GM18861 (cell line): Measurements from ENCODE around the gene PTPRJ.
A peak's percentile ranks its signal among the peaks of the same experiment; 100 is the strongest.
"Not testable (repeated sequence)": the region's sequence is repeated elsewhere in the genome, so short reads cannot be mapped to it uniquely, and the experiment has no call there.

ENCODE experiments used
- ATAC-seq: cut with Tn5 transposase; IDR thresholded peaks from one replicate; pipeline ENCODE4 v1.9.1; 2021; ENCODE audit not compliant: unreplicated experiment

The PTPRJ gene

DNA sequence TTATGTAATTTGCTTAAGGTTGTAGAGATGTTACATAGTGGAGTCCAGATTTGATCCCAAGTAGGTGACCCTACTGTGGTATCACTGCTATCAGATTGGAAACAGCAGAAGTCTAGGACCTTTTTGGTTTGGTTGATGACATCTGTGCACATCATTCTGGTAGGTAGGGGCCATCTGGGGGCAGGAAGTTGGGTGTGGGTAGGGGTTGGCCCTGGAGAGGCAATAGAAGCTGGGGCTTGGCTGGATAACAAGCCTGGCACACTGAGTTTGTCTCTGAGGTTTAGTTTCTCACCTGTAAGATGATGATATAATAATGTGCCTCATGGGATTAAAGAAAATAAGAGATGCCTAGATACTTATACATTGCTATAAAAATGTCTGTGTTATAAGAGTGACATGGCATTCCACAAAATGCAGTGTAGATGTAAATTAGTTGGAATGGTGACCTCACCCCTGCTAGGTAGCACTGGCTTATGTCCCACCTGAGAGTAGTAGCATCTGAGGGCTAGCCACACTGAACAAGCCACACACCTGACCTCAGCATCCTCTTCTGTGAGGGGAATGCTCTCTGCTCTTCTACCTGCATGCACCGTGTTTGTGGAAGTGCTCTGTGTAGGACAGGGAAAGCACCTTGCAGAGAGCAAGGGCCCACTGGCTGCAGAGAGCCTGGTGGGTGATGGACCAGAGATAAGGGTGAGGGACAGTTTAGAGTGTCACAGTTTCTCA is 36.9 kb downstream of the PTPRJ start:
- no peak for ATAC-seq

- no peak for ATAC-seq
Observed at GRCh38 chr11:48017831-48018527, 37.6 kb downstream of the PTPRJ start.

DNA sequence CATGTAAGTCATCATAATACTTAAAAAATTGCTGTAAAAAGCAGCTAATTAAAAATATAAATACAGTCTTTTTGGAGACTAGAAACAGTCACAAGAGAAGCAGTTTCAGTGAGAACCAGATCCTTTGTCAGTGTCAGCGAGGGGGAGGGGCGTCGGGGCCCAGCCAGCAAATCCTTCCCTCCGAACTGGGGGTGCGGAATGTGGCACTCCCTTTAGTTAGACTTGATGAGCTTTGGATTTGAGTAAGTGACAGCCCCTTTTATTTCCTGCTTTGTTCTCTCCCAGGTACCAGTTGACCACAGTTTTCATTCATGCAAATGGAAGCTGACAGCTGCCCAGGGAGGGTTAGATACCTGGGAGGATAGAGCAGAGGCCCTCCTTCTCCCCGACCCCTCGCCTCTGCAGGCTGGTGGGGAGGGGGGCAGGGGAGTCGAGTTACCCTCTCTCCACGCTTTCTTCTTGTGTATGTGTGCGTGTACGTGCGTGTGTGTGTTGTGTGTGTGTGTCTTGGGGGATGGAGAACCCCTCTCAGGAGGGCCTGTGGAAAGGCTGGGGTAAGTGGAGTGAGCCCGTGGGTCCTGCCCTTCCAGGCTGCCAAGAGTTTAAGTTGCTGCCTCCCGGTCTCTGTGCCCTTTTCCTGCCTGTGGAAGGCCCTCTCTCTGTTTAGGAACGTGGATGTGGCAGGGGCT is 38.3 kb downstream of the PTPRJ start:
- no peak for ATAC-seq

GRCh38 chr11:48019217-48019584 is 38.8 kb downstream of the PTPRJ start:
- ATAC-seq, result no peak

DNA sequence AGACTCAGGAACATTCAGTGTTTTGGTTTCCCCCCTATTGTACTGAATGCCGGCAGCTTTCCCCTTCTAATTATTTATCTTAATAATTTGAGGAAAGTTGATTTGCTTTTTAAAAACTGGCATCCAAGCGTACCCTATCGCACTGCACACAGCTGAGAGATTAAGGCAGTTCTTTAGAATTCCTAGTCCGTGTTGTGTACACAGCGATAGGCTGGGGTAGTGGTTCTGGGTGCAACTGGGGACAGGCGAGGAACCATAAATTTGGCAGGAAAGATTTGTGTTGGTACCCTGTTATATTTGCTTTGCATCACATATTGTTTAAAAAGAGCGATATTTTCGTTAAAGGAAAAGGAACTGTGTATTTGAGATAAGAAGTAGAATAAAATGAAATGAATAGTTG is 39.2 kb downstream of the PTPRJ start:
- no peak for ATAC-seq

DNA sequence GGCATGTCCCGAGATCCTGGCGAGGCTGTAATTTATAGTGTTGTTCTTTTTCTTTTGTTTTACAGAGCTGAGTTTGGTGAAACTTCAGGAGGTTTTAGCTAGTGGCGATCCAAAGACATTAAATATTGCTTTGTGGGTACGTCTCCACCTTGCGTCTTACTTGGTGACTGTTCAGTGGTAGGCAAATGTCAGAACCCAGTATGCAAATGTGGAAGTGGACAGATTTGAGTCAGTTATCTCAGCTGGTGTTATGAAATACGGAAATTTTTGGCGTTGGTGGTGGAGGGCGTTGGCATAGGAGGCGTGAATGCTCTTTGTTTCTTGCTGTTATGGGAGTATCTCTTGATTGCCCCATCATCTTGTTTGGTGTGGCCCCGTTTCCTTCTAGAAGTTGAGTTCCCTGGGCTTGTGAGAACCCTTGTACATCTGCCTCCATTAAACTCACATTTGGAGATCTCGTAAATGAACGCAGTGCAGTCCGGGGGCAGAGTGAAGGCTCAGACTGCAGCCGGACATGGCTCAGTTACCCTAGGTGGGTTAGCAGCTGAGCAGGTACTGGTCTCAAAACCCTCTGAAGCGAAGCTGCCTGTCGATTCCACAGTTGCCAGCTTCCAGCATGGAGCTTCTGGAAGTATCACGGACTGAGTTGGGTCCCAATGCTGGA is 39.9 kb downstream of the PTPRJ start:
- ATAC-seq, result peak; percentile 73

DNA sequence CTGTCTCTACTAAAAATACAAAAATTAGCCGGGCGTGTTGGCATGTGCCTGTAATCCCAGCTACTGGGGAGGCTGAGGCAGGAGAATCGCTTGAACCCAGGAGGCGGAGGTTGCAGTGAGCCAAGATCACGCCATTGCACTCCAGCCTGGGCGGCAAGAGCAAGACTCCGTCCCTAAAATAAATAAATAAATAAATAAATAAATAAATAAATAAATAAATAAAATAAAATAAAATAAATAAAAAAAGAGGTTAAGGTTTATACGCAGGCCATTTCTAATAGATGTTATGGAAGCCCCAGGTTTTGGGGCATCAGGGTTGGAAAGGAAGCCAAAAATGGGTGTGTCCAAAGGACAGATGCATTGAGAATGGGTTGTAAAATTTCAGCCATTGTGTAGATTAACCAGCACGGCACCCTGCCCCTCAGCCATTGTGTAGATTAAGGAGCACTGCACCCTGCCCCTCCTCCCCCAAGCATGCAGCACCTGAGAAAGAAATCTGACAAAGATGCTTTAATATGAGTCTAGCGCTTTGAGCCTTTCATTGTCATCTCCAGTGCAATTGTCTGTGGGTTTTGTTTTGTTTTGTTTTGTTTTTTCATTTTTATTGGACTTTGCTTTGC is 41.0 kb downstream of the PTPRJ start:
- ATAC-seq, result not testable (repeated sequence)

- ATAC-seq, result no peak
Observed at GRCh38 chr11:48022445-48022844, 42.1 kb downstream of the PTPRJ start.

- ATAC-seq, result not testable (repeated sequence)
Observed at GRCh38 chr11:48023608-48024007, 43.2 kb downstream of the PTPRJ start.

DNA sequence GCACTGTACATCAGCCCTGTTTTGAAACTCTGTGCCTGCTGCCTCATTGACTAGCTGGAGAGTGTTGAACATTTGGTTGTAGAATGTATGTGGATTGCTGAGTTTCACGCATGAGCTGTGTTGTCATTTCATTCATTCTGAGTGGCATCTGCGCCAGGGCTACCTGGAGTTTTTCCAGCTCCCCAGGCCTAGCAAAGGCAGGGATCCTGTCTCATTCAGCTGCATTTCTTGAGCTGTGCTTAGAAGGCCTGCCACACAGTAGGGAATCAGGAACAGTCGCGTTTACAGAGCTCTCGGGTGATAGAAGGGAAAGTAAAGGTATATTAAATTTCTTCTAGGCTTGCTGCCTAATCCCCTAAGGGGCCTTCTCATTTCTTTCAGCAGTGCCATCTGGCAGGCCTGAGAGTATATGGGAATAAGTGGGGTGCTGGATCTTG is 44.3 kb downstream of the PTPRJ start:
- no peak for ATAC-seq

DNA sequence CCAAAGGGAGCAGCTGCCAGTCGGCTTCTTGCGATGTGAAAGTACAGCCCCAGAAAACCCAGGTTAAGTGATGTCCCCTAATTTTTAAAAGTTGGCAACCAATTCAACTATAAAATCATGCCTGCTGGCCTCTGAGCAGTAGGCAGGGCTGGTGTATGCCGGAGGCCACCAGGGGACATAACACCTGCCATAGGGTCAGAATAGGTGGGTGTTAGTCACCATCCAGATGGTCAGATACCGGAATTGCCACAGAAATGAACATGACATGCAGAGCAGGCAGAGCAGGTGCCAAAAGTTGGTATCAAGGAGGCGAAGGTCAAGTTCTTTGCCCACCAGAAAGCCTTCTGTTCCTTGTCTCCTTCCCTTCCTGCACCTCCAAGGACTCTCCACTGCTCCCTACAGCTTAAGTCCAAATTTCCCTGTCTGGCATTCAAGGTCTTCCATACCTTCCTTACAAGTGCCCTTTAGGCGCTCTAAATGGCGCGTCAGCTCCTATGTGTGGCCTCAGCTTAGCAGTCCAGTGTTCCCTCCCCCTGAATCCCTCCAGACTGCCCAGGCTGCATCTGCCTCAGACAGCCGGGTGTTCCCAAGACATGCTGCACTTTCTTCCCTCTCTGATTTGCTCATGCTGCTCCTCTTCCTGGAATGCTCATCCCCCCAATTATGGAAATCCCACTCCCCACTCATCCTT is 45.1 kb downstream of the PTPRJ start:
- ATAC-seq, result no peak

DNA sequence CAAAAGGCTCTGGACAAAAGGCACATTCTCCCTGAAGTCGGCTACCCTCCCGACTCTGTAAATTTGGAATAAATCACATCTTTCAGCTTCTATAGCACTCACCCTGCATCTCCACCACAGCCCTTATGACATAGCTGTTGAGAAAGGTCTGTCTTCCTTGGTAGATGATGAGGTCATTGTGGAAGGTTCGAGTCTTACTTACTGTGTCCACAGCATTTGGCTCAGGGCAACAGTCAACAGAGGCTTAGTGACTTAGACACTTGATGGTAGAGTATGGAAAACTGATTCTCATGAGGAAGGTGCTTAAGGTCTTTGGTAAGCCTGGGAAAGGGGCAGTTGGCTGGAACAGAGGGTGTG is 45.6 kb downstream of the PTPRJ start:
- no peak for ATAC-seq

DNA sequence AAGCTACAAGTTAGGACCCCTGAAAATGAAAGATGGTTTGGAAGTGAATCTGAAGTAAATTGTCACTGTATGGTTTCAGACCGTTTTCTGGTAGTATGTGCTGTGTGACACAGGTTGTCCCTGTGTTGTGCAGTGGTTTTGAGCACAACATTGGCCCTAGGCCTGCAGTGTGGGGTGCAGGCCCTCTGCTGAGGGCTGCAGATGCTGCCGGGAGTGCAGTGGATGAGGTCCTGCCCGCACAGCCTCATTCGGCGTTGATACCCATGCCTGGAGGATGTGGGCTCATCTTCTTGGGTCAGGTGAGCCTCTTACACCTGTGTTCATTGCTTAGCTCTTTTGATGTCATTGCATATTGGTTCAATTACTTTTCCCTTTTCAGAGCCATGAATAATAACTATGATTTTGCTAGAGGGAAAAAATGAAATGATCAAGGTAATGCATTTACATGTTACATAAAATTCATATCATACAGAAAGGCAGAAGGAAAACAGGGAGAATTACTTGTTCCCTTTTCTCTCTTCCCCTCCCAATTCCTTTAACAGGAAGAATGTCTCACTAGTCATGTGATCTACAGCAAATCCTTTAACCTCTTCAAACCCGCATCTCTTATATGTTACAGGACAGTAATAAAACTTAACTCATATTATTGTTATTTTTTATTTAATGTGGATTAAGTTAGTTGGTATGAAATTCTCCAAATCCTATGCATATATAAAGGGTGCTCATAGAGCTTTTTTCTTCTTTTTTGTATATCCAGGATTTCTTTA is 48.7 kb downstream of the PTPRJ start:
- no peak for ATAC-seq

- ATAC-seq, result no peak
Observed at GRCh38 chr11:48029681-48030290, 49.4 kb downstream of the PTPRJ start.

DNA sequence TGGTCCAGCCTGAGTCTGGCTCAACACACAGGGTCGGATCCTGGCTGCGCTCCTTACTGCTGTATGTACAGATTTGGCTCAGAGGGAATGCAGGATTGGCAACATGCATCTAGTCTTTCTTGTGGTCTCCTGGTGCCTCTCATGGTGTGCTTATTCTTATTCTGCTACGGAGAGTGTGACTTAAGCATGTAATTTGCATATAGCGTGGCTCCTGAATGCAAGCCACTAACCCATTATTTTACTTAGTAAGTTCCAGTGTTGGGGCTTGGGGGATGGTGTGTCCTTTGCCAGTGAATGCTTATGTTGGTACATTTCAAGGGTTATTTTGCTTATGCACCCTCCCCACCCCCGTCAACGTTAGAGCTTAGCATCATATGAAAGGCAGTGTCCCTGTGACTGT is 51.2 kb downstream of the PTPRJ start:
- peak; percentile 25 for ATAC-seq

GRCh38 chr11:48032721-48033120 is 52.4 kb downstream of the PTPRJ start:
- ATAC-seq, result no peak

DNA sequence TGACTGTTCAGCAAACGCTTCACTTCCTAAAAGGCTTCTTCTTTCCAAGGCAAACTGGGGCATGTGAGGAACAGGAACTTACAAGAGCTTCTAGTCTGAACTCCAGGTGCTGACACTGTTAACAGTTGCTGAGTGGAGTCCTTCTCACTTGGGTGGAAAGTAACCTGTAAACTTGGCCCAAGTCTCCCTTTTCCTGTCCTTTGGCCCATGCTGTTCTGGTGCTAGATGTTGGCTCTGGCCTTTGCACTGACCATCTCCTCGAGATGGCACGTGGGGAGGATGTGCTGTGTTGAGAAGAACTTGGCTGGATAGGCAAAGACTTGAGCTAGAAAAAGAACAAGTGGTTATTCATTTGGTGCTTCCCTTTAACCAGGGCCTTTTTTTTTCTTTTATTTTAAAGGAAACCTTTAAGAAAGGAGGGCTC is 53.6 kb downstream of the PTPRJ start:
- no peak for ATAC-seq

GRCh38 chr11:48034926-48035871 is 54.8 kb downstream of the PTPRJ start:
- ATAC-seq, result no peak
